HG02798 (cell line): ENCODE data around the gene EFNB3.

Source experiments
- ATAC-seq: cut with Tn5 transposase; IDR thresholded peaks from one replicate; pipeline ENCODE4 v1.9.1; 2021; ENCODE audit warnings: mild to moderate bottlenecking; ENCODE audit not compliant: unreplicated experiment, poor library complexity

Gene EFNB3

DNA sequence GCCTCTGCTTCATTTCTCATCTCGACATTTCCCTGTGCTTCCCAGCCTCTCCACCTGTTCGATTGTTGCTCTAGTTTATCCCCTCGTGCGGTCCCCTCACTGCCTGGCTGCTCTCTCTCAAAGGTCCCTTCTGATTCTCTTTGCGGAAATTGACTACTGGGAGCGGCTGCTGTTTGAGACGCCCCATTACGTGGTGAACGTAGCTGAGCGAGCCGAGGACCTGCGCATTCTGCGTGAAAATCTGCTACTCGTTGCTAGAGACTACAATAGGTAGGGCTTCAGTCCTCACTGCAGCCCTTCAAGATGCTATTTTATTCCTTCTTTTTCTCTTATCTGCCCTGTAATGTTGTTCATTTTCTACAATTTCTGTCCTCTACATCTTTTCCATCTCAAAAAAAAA is 52.0 kb downstream of the EFNB3 start:
- ATAC-seq, result no peak
